C4-2B (cell line): Measurements from ENCODE around the gene NT5C1A.

Experiments used
- ZFX ChIP-seq: fragments of 450-650 bp; IDR thresholded peaks from 2 replicates; pipeline ENCODE4 v1.6.1; 2017
- TF ChIP-seq, protein P1 (sequence below): fragments of 450-650 bp; conservative IDR thresholded peaks from 2 replicates; pipeline ENCODE4 v1.5.1; 2017; ENCODE audit warnings: mild to moderate bottlenecking

DNA sequence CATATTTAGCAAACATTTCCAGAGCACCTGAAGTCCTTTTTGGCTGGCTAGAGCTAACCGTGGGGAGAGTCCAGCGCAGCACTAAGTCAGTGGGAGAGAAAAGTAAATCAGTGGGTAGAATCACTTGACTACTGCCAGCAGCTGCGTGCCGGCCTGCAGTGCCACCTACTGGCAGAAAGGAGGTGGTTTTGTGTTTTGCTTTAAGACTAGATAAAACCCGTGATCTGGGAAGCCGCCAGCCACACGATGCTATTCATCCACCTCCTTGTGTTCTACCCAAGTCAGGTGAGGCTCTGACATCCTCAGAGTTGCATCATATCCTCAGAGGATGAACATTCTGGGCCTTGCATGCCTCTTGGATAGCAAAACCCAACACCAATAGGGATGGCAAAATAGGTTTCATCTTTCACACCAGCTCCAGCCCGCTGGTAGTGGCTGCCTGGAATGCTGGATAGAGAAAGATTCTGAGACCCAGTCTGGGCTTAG, 18.3 kb downstream of the NT5C1A start:
- TF ChIP-seq, protein P1, sequence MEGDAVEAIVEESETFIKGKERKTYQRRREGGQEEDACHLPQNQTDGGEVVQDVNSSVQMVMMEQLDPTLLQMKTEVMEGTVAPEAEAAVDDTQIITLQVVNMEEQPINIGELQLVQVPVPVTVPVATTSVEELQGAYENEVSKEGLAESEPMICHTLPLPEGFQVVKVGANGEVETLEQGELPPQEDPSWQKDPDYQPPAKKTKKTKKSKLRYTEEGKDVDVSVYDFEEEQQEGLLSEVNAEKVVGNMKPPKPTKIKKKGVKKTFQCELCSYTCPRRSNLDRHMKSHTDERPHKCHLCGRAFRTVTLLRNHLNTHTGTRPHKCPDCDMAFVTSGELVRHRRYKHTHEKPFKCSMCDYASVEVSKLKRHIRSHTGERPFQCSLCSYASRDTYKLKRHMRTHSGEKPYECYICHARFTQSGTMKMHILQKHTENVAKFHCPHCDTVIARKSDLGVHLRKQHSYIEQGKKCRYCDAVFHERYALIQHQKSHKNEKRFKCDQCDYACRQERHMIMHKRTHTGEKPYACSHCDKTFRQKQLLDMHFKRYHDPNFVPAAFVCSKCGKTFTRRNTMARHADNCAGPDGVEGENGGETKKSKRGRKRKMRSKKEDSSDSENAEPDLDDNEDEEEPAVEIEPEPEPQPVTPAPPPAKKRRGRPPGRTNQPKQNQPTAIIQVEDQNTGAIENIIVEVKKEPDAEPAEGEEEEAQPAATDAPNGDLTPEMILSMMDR, result peak; percentile 98
- TF ChIP-seq ZFX, result no peak
